GM03348 (cell line): ENCODE results near the gene SERGEF.
"Not testable (repeated sequence)": the region's sequence is repeated elsewhere in the genome, so short reads cannot be mapped to it uniquely, and the experiment has no call there.

Source experiments
- DNase-seq: peaks from one replicate; pipeline ENCODE4 v3.0.0; 2012; ENCODE audit warnings: low spot score

Gene SERGEF

GRCh38 chr11:18000760-18001159 is 12.1 kb downstream of the SERGEF start:
- DNase-seq: no peak

- not testable (repeated sequence) for DNase-seq
These were observed 12.7 kb downstream of the SERGEF start for GRCh38 chr11:18000128-18000527.

GRCh38 chr11:17992916-17993315 is 19.9 kb downstream of the SERGEF start:
- no peak for DNase-seq

DNA sequence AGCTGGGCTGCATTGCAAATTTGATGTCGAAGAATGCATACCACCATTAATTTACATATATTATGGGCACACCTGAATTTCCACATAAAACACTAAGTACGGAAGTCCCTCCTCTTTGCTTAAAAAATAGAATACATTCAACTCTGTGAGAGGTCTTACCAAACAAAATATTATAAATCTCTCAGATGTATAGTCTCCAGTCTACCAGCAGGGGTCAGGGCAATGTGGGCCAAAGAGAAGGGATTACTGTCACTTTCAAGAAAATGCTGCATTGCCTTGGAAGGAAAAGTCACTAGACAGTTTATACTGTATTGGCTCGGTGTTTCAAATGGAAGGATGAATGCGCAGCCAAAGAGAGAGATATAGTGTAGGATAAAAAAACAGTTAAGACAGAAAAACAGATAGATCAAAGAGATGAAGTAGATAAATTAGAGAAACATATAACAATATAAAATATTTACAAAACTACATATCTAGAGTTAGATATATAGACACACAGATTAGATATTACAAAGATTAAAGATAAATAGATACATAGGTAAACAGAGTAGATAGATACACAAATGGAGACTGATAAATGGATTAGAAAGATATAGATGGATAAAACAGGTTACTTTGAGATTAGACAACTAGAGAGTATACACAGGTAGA is 20.9 kb downstream of the SERGEF start:
- peak; percentile 76 for DNase-seq

DNA sequence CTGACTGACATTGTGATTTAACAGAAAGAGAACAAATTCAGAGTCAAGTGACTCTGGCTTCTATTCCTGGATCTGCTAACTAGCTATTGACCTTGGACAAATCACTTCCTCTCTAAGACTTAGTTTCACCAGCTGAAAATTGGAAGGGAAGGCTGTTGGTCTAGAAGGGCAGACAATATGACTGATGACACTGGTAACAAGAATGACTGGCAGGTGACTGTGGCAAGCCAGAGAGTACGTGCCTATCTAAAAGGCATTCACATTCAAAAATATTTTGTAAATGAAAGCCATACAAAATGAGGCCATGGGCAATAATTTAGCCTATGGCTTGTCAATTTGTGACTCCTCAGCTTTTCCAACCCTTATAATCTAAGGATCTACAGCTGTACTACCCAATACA is 23.5 kb downstream of the SERGEF start:
- no peak for DNase-seq

DNA sequence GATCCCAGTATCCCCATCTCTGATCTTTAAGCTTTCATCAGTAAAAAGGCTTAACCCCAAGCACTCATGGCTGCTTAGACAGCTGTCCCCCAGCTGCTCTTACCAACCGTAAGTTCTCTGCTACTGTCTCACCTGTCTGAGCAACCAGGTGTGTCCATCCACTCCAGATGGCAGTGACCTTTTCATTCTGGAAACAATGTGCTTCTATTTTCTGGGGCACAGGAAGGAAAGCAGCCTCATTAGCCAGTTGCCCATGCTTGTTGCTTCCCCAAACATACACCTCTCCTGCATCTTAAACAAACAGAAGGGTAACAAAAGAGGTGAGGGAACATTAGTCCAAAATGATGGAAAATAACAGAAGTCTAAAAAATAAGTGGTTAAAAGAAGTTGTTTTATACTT is 24.4 kb downstream of the SERGEF start:
- DNase-seq: no peak

DNA sequence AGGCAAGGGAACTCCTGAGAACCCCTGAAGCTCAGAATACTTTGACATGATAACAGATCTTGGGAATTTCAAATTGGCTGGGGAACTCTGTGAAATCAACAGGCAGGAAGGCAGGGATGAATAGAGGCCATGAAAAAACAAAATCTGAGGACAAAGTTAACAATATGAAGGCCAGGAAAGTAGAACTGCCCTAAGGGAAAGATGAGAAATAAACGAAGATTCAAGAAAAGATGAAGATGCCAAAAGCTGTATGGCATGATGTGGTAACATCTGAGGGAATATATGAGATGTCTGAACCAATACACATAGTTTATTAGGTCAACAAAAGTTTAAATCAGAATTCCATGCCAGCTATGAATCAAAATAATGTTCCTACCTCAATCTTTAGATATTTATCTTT is 25.0 kb downstream of the SERGEF start:
- no peak for DNase-seq

- no peak for DNase-seq
These were observed 26.1 kb downstream of the SERGEF start for GRCh38 chr11:17986711-17987220.

DNA sequence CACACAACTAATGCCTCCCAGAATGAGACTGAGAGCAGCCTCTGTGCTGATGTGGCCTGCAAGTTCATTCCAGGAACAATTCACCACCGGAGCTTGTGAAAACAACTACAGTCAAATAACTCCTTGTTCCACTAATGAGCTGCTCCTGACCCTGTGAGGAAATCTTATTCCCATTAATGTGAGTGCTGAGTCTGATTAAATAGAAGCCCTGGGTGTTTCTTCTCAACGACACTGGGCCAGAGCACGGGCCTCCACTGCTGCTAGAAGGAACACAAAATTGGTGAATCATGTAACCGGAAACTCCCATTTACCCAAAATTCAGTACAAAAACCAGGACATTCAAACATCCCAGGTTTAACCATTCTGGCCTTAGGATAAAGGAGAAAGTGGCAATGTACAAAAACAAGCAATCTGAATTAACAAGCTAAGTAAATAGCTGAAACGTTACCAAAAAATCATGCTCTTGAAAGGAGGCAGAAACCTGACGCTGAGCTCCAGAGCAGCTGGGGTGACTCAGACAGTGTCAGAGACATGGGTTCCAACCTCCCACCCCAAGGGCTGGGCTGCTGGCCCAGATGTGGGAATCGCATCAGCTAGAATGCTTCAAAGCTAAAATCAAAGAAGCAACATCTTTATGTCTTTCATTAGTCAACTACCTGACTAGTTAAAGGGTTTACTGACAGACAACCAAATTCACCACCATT is 26.7 kb downstream of the SERGEF start:
- DNase-seq: peak; percentile 70

DNA sequence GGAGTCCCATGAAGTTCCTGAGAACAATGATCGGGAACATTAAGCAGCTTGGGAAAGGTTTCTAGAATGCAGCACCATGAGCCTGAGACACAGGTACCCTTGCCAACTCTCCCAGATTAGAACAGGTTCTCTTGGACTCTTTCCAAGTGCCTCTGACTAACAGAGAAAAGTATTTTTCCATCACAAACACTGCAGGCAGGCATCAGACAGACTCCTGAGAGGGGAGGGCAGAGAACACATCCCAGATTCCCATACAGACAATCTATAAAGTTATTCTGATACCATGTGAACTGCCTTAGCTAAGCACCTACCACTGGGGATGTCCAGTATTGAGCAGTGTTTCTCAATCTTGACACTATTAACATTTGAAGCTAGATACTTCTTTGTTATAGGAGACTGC is 27.3 kb downstream of the SERGEF start:
- no peak for DNase-seq

- no peak for DNase-seq
These were observed 29.3 kb downstream of the SERGEF start for GRCh38 chr11:17983569-17983968.

GRCh38 chr11:17979770-17980371 is 33.0 kb downstream of the SERGEF start:
- DNase-seq: peak; percentile 60

- DNase-seq: peak; percentile 80
These were observed 34.1 kb downstream of the SERGEF start for GRCh38 chr11:17978553-17979287.

GRCh38 chr11:17976651-17977050 is 36.2 kb downstream of the SERGEF start:
- no peak for DNase-seq

DNA sequence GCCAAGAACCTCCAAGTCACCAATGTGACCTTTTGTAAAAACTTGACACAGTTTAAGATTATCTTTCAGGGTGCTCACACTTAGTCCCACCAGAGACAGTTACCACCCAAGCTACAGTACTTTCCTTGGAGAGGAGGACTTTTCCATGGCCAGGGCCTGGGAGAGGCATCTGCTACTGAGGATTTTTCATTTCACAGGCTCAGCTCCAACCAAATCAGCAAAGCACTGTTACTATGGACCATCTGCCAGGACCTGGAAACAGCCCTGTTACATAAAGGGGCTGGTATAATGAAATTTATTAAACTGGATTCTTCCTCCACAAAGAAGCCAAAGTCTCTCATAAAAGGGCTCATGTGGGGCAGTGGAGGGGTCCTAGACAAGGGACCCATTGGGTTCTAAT is 38.6 kb downstream of the SERGEF start:
- no peak for DNase-seq

DNA sequence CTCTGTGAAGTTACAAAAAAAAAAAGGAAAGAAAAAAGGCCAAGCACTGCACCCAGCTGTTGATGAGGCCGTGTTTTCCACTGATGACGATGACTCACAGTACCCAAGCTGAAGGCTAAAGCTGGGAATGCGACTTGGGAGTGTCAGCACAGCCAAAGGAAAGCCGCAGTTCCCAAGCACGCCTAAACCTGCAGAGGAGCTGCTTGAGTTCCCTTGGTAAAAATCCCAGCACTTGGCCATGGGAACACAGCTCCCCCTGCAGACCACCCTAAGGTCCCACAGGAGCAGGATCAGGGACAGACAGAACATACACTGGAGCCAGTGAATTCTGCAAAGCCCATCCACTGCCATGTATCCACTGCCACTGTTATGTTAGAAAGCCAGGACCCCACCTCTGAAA is 39.9 kb downstream of the SERGEF start:
- DNase-seq: peak; percentile 81

GRCh38 chr11:17968206-17968605 is 44.6 kb downstream of the SERGEF start:
- DNase-seq: no peak

DNA sequence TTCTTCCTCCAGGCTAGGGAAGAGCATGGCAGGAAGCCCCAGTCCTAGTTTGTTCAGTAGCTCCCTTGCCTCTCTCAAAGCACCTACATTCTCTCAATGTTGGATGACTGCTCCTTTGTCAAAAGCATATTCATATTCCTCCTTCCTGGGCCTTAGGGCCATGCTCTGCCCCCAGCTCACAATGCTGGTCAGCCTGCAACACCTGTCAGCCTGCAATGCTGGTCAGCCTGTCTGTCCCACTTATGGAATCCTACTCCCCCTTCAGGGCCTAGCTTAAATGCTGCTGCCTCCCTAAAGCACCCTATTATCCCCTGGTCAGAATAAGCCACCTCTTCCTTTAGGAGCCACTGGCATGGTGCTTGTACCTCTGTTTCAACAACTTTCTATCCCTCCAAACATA is 45.2 kb downstream of the SERGEF start:
- no peak for DNase-seq

- DNase-seq: no peak
These were observed 52.8 kb downstream of the SERGEF start for GRCh38 chr11:17960091-17960490.

- DNase-seq: no peak
These were observed 54.4 kb downstream of the SERGEF start for GRCh38 chr11:17958446-17958845.

DNA sequence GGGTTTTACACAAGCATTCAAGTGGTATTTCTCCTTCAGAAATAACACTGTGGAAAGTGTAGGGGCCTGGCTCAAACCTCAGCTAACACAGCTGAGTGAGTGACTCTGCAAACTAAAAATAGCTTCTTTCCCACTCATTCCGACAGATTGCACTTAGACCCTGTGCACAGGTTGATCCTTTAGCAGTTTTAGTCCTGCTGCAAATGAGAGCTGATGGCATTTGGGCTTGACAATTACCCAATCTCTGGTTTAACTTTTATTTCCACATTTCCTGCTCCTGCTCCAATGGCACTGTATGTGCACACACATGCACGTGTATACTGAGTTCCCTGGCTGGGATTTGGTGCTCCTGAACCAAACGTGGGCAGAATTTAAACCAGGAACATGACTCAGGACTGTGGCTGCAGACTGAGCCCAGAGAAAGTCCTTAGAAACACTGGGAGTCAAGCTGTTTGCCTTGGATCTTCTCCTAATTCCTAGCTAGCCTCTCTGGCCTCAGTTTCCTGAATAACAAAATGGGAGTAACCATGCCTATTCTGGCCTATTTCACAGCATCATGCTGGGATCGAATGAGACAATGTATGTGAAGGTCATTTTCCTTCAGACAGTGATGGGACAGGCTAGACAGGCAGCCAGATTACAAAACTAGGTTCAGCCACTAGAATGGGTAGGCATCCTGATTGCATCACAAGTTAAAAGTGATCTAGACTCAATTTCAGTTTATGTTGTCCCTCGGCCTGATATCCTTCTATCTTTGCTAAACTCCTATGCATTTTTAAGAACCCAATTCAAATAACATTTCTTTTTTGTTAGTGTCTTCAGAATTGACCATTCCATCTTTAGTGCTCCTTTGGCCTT is 58.2 kb downstream of the SERGEF start:
- no peak for DNase-seq

GRCh38 chr11:17952487-17952886 is 60.4 kb downstream of the SERGEF start:
- no peak for DNase-seq
